GM11168 (cell line): ENCODE measurements around the gene RAB6D.
"Not testable (repeated sequence)": the region's sequence is repeated elsewhere in the genome, so short reads cannot be mapped to it uniquely, and the experiment has no call there.

Source experiments
- in situ Hi-C: fragments of 300-500 bp; cut with MboI; formaldehyde crosslinking; loops from one replicate; pipeline ENCODE4 v1.12.0; 2022; ENCODE audit warnings: low sequenced_read_pairs; ENCODE audit not compliant: unreplicated experiment

RAB6D gene

GRCh38 chr2:131368493-131369066 is 4.6 kb upstream of the RAB6D start:
- in situ Hi-C loops, result loop anchor here (5.0 kb wide), 1 partner anchor 1086 kb away; no protein-coding TSS in a partner anchor

DNA sequence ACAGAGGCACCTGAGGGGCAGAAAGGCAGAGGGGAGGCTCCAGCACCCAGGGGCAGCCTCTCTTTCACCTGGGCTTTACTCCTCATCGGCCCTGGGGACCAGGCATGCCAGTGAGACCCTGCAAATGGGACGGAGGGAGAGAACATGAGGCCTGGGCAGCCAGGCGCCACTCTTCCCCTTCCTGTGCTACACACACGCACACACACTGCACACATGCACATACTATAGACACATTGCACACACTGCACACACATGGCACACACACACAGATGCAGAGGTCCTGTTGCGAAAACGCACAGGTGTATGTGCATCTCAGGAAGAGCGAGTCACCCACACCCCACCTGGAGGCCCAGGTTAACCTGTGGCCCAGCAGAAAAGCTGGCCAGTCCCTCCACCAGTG is 3.4 kb upstream of the RAB6D start:
- in situ Hi-C loops, result loop anchor here (5.0 kb wide), 1 partner anchor 1085 kb away; no protein-coding TSS in a partner anchor

DNA sequence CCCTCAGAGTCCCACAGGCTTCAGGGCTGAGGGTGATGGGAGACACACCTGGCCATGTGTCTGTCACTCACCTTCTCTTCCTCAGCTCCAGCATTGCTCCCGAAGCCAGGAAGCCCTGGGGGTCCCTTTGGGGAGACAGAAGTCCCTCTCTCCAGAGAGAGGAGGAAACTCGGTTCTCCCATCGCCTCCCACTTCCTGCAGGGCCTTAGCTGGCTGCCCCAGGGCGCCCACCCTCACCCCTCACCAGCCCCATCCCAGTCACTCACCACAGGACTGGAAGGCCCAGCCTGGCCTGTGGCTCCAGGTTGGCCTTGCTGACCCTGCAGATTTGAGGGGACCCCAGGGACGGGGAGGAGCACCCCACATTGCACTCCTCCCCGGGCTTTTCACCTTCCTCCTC is 2.7 kb upstream of the RAB6D start:
- in situ Hi-C loops, result loop anchor here (5.0 kb wide), 1 partner anchor 1084 kb away; no protein-coding TSS in a partner anchor

DNA sequence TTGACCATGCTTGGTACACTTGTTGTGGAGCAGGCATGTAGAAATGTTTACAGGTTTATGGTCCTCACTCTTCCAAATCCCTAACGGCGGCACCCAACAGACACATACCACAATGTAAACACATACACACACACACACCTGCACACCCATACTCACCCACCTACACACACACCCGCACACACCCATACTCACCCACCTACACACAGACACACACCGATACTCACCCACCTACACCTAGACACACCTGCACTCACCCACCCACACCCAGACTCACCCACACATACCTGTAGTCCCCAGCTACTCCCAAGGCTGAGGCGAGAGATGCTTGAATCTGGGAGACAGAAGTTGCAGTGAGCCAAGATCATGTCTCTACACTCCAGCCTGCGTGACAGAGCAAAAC is 1.5 kb upstream of the RAB6D start:
- in situ Hi-C loops, result loop anchor here (5.0 kb wide), 1 partner anchor 1083 kb away; no protein-coding TSS in a partner anchor

DNA sequence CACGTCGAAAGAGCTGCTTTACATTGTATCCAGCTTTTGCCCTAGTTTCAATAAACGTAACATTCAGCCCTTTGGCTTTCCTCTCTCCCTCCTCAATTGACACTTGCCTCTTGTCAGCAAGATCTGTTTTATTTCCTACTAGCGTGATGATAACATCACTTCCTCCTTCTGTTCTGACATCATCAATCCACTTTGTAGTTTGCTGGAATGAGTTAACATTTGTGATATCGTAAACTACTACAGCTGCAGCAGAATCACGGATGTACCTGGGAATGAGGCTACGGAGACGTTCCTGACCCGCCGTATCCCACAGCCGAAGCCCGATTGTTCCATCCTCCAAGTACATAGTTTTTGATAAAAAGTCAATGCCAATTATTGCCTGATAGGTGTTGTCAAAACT is 755 bp downstream of the RAB6D start:
- in situ Hi-C loops, result loop anchor here (5.0 kb wide), 1 partner anchor 1381 kb away; no protein-coding TSS in a partner anchor

- in situ Hi-C loops, result loop anchor here (5.0 kb wide), 1 partner anchor 1379 kb away; no protein-coding TSS in a partner anchor
These were observed 2.2 kb downstream of the RAB6D start for GRCh38 chr2:131361773-131362172.

GRCh38 chr2:131353167-131353697 is 10.7 kb downstream of the RAB6D start:
- in situ Hi-C loops, result not testable (repeated sequence)

DNA sequence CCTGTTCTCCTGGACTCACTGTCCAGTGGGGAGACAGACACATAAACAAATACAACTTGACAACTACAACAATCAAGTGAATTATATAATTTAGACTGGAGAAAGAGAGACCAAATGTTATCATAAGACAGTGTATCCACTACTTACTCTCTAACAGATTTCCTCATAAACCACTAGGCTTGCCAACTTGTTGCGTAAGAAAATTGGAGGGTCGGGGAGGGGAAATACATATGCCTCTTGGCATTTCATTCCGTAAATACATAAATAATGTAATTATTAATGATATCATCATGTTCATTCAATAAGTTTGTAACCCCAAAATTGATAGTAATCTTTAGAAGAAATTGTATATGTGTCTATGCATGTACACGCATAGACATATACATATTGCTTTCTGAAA is 14.9 kb downstream of the RAB6D start:
- in situ Hi-C loops, result no loop called here

GRCh38 chr2:131347035-131347434 is 16.9 kb downstream of the RAB6D start:
- in situ Hi-C loops, result not testable (repeated sequence)

- in situ Hi-C loops, result not testable (repeated sequence)
These were observed 24.7 kb downstream of the RAB6D start for GRCh38 chr2:131339307-131339706.

DNA sequence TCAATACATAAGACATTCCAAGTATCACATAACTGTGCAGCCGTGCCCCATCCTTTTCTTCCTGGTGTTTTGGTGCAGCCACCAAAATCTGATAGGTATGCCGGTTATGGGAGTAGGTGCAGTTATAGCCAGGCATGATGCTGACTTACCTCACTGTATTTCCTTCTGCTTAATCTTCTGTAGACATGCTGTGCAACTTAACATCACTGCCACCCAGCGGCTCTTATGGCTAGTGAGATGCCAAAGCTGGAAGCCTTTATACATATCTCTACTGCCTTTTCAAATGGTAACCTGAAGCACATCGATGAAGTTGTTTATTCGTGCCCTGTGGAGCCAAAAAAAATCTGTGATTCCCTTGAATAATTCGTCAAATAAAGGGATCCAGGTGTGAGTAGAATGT is 28.6 kb downstream of the RAB6D start:
- in situ Hi-C loops, result not testable (repeated sequence)

GRCh38 chr2:131332709-131333108 is 31.3 kb downstream of the RAB6D start:
- in situ Hi-C loops, result not testable (repeated sequence)

DNA sequence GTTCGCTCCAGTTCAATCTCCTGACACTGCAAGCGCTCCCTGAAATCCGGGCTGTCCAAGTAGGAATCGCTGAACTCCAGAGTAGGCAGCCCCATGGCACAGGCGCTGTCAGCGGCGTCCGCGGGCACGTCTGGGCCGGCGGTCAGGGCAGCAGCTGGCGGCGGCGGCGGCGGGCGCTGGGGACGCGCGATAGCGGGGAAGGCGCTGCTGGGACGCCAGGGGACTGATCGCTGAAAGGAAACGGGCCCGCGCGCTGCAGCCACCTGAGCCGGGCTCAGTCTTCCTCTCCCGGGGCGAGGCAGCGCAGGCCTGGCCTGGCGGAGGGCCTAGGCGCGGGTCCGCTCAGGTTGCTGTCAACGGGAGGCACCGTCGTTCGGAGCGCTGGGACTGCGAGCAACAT is 33.0 kb downstream of the RAB6D start:
- in situ Hi-C loops, result not testable (repeated sequence)

- in situ Hi-C loops, result no loop called here
These were observed 41.8 kb downstream of the RAB6D start for GRCh38 chr2:131322209-131322608.

DNA sequence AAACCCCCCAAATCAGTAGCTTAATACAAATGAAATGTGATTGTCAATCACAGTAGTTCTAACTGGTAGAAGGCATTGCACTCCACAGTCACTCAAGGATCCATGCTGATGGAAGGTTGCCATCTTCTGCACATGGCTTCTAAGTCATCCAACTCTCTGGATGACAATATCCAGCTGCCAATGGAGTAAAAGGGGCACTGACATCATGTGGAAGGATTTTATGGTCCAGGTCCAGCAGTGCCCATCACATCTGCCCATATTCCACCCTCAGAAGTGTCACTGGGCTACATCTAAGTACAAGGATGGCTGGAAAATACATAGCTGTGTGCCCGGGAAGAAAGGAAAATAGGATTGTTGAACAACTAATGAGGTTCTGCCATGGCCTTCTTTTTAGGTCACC is 42.6 kb downstream of the RAB6D start:
- in situ Hi-C loops, result not testable (repeated sequence)

GRCh38 chr2:131311001-131311400 is 53.0 kb downstream of the RAB6D start:
- in situ Hi-C loops, result not testable (repeated sequence)
